OCI-LY7 (cell line): ENCODE measurements around the gene SPNS1. TPM values are rescaled to one million over a fixed set of nuclear protein-coding genes. Genes with fewer than 3 reads are reported as not detected.

Experiments
- BruUV-seq: library from RNA; stranded (reverse); fragments of 400-500 nt; replicated peaks from 2 replicates; lab custom pipeline; 2021; lab: Mats Ljungman, UMichigan
- CTCF ChIA-PET: fragments of 300-600 bp; sonication (Branson Sonifier 250); formaldehyde crosslinking; loops from one replicate; lab custom pipeline; 2022; ENCODE audit warnings: antibody characterized with exemption; ENCODE audit not compliant: unreplicated experiment; lab: Charles Lee
- POLR2A ChIA-PET: fragments of 300-600 bp; sonication (Branson Sonifier 250); formaldehyde crosslinking; loops from one replicate; lab custom pipeline; 2022; ENCODE audit warnings: antibody characterized with exemption; lab: Charles Lee
- DNase-seq: peaks from one replicate; pipeline ENCODE4 v3.0.0-alpha.2; 2015; ENCODE audit warnings: low spot score
- H2AFZ ChIP-seq: fragments of 200-600 bp; sonication (generic), shearing (Covaris generic); 2 replicates; pipeline ENCODE4 v1.6.1; 2014; ENCODE audit warnings: mild to moderate bottlenecking, antibody characterized with exemption, low read length, moderate library complexity
- H3K27ac ChIP-seq: fragments of 200-600 bp; sonication (generic); 2 replicates; pipeline ENCODE4 v1.5.1; 2014; ENCODE audit warnings: mixed run types, low read depth, mild to moderate bottlenecking, moderate library complexity, low read length, inconsistent platforms; ENCODE audit not compliant: poor library complexity, severe bottlenecking
- H3K36me3 ChIP-seq: fragments of 200-600 bp; sonication (generic); 2 replicates; pipeline ENCODE4 v1.6.1; 2014; ENCODE audit warnings: mild to moderate bottlenecking, antibody characterized with exemption, low read length, moderate library complexity, mixed read lengths; ENCODE audit not compliant: insufficient read depth
- H3K4me1 ChIP-seq: fragments of 200-600 bp; sonication (generic); 2 replicates; pipeline ENCODE4 v1.5.1; 2014; ENCODE audit warnings: mild to moderate bottlenecking, low read length; ENCODE audit not compliant: insufficient read depth, poor library complexity, severe bottlenecking
- H3K4me2 ChIP-seq: fragments of 200-600 bp; sonication (generic); 2 replicates; pipeline ENCODE4 v1.6.1; 2014; ENCODE audit warnings: mild to moderate bottlenecking, low read length
- H3K4me3 ChIP-seq: fragments of 200-600 bp; sonication (generic); 2 replicates; pipeline ENCODE4 v1.5.1; 2014; ENCODE audit warnings: mild to moderate bottlenecking, low read depth, low read length; ENCODE audit not compliant: poor library complexity, severe bottlenecking
- H3K79me2 ChIP-seq: fragments of 200-600 bp; sonication (generic); 2 replicates; pipeline ENCODE4 v1.6.1; 2016; ENCODE audit warnings: low read depth, mild to moderate bottlenecking, low read length, moderate library complexity, mixed read lengths; ENCODE audit not compliant: insufficient read depth
- H3K9me2 ChIP-seq: fragments of 200-600 bp; sonication (generic); 2 replicates; pipeline ENCODE4 v1.6.1; 2016; ENCODE audit warnings: mild to moderate bottlenecking, low read length, mixed read lengths; ENCODE audit not compliant: insufficient read depth
- H3K9me3 ChIP-seq: fragments of 200-600 bp; sonication (generic); 2 replicates; pipeline ENCODE4 v1.6.1; 2014; ENCODE audit warnings: mild to moderate bottlenecking, mixed run types, low read length, mixed read lengths
- H4K20me1 ChIP-seq: fragments of 200-600 bp; sonication (generic); 2 replicates; pipeline ENCODE4 v1.6.1; 2014; ENCODE audit warnings: mild to moderate bottlenecking, antibody characterized with exemption, low read length, moderate library complexity, mixed read lengths; ENCODE audit not compliant: insufficient read depth
- CTCF ChIP-seq: fragments of 200-600 bp; sonication (generic); conservative IDR thresholded peaks from 2 replicates; pipeline ENCODE4 v1.5.1; 2014; ENCODE audit warnings: mild to moderate bottlenecking, antibody characterized with exemption, low read length, moderate library complexity, mixed read lengths
- EZH2phosphoT487 ChIP-seq: fragments of 200-600 bp; sonication (generic); IDR thresholded peaks from 2 replicates; pipeline ENCODE4 v1.6.1; 2018; ENCODE audit warnings: low read depth, borderline replicate concordance, mild to moderate bottlenecking, mixed run types, antibody characterized with exemption, low read length, moderate library complexity, mixed read lengths
- intact Hi-C: fragments of 100-400 bp; cut with micrococcal nuclease; formaldehyde crosslinking; loops from one replicate; pipeline ENCODE4 v1.10.0; 2022; ENCODE audit not compliant: unreplicated experiment
- total RNA-seq, 2 experiments: library from RNA; depleted of rRNA in 1 of 2; stranded (reverse); fragments of >200 nt in 1 of 2; shearing (Covaris generic) in 1 of 2; gene quantifications; 2 replicates each; pipeline ENCODE4 v1.2.3, GENCODE V29; 2014 to 2022

The SPNS1 gene
- total RNA-seq, 2 experiments from 2014 or later: 20.1 to 20.4 TPM

- Histone ChIP-seq H3K9me2 (no peaks in the 10 kb centered on the region), H3K4me2 (no peak overlapping the region), H3K9me3 (no peaks in the 10 kb centered on the region), H3K27ac (no peak overlapping the region), H3K4me1 (no peaks in the 10 kb centered on the region), H3K36me3 (no peaks in the 10 kb centered on the region), H4K20me1 (no peaks in the 10 kb centered on the region), H2AFZ (no peak overlapping the region), H3K4me3 (no peak overlapping the region), H3K79me2 (no peaks in the 10 kb centered on the region)
- ChIA-PET CTCF (no interaction called here), POLR2A (no interaction called here)
- no TSS peak for BruUV-seq
- intact Hi-C loops: no loop called here
- no peak for DNase-seq
- TF ChIP-seq EZH2phosphoT487 (no peak), CTCF (no peak)
Measured at GRCh38 chr16:29025735-29026134, 51.2 kb downstream of the SPNS1 start.

GRCh38 chr16:29028457-29029167 is 54.0 kb downstream of the SPNS1 start:
- DNase-seq: no peak
- no TSS peak for BruUV-seq
- no peak overlapping the region for H3K4me3 ChIP-seq
- H3K79me2 ChIP-seq: no peaks in the 10 kb centered on the region
- no peaks in the 10 kb centered on the region for H3K9me3 ChIP-seq
- H4K20me1 ChIP-seq: no peaks in the 10 kb centered on the region
- H3K4me2 ChIP-seq: no peak overlapping the region
- intact Hi-C loops: no loop called here
- ChIA-PET CTCF (no interaction called here), POLR2A (no interaction called here)
- no peak overlapping the region for H3K27ac ChIP-seq
- H3K36me3 ChIP-seq: no peaks in the 10 kb centered on the region
- H2AFZ ChIP-seq: no peak overlapping the region
- H3K9me2 ChIP-seq: no peaks in the 10 kb centered on the region
- H3K4me1 ChIP-seq: no peaks in the 10 kb centered on the region
- TF ChIP-seq CTCF: no peak
- no peak for TF ChIP-seq EZH2phosphoT487
